K562 (cell line): ENCODE measurements around the gene PRPF8. TPM values are rescaled to one million over a fixed set of nuclear protein-coding genes. Genes with fewer than 3 reads are reported as not detected.

Experiments used
- ATAC-seq: fragments of 200-7000 bp; cut with Tn5 transposase; 3 replicates; pipeline ENCODE4 v1.9.1; 2020; ENCODE audit warnings: moderate library complexity
- BruUV-seq: library from RNA; stranded (reverse); fragments of 400-500 nt; replicated peaks from 2 replicates; lab custom pipeline; 2021; lab: Mats Ljungman, UMichigan
- CTCF ChIA-PET: fragments of 300-600 bp; formaldehyde crosslinking; extraction: SDS; loops from one replicate; lab custom pipeline; 2021; ENCODE audit warnings: low intra/inter-chr PET ratio; lab: Yijun Ruan, JAX
- POLR2A ChIA-PET: fragments of 300-600, 350-650 bp; sonication (Branson Sonifier 250); formaldehyde crosslinking; extraction: SDS; loops from one replicate; lab custom pipeline; 2021; ENCODE audit warnings: antibody characterized with exemption, inconsistent platforms; lab: Yijun Ruan, JAX
- DNase-seq, 4 experiments: peaks; one replicate each; pipeline versions ENCODE4 v3.0.0 to v3.0.0-alpha.2; 2011 to 2018; ENCODE audit warnings: low spot score in 3 of 4, mixed read lengths in 3 of 4; ENCODE audit errors: extremely low read depth in 1 of 4
- FAIRE-seq: peaks from 2 replicates; lab custom pipeline; 2011; peaks lifted over from hg19 to GRCh38; lab: Jason Lieb, UNC
- H2AFZ ChIP-seq: 2 replicates; pipeline ENCODE4 v1.6.0; 2011; ENCODE audit warnings: low read depth, low read length, control low read depth, inconsistent platforms
- H3K27ac ChIP-seq: fragments of 200-600 bp; 3 replicates; pipeline ENCODE4 v1.8.0; 2011; ENCODE audit warnings: low read depth, mild to moderate bottlenecking, control low read depth, inconsistent platforms, low read length, moderate library complexity, mixed read lengths; ENCODE audit errors: extremely low read depth
- H3K27me3 ChIP-seq, 2 experiments: fragments of 300-600 bp in 1 of 2; 2 replicates in 1 of 2; 3 replicates in 1 of 2; pipeline versions ENCODE4 v1.6.0 to v1.8.0; 2011; ENCODE audit warnings: inconsistent platforms in 2 of 2, low read length in 2 of 2, mild to moderate bottlenecking in 1 of 2, mixed read lengths in 1 of 2, moderate library complexity in 1 of 2; ENCODE audit not compliant: control insufficient read depth in 2 of 2, insufficient read depth in 2 of 2
- H3K36me3 ChIP-seq: fragments of 300-600 bp; 3 replicates; pipeline ENCODE4 v1.8.0; 2011; ENCODE audit warnings: mild to moderate bottlenecking, low read length, inconsistent platforms; ENCODE audit not compliant: control insufficient read depth, insufficient read depth
- H3K4me1 ChIP-seq, 2 experiments: fragments of 200-600 bp in 1 of 2; replicated peaks in 1 of 2; 2 replicates in 1 of 2; 3 replicates in 1 of 2; pipeline versions ENCODE4 v1.5.1 to v1.8.0; 2011; ENCODE audit warnings: inconsistent platforms in 2 of 2, low read length in 2 of 2, mild to moderate bottlenecking in 1 of 2, mixed read lengths in 1 of 2, moderate library complexity in 1 of 2; ENCODE audit not compliant: control insufficient read depth in 2 of 2, insufficient read depth in 2 of 2
- H3K4me2 ChIP-seq: 2 replicates; pipeline ENCODE4 v1.6.1; 2011; ENCODE audit warnings: low read length, control low read depth, inconsistent platforms, mixed read lengths; ENCODE audit not compliant: insufficient read depth
- H3K4me3 ChIP-seq: fragments of 200-600 bp; sonication (generic), shearing (Covaris generic); 2 replicates; pipeline ENCODE4 v1.5.1; 2016; ENCODE audit warnings: control low read depth, inconsistent platforms
- H3K79me2 ChIP-seq: fragments of 200-600 bp; 3 replicates; pipeline ENCODE4 v1.8.0; 2011; ENCODE audit warnings: low read length, inconsistent platforms; ENCODE audit not compliant: control insufficient read depth, insufficient read depth
- H3K9ac ChIP-seq, 2 experiments: 2 replicates each; pipeline versions ENCODE4 v1.6.0 to v1.6.1; 2011; ENCODE audit warnings: low read depth in 2 of 2, low read length in 2 of 2, control low read depth in 1 of 2, inconsistent platforms in 1 of 2, mild to moderate bottlenecking in 1 of 2, mixed read lengths in 1 of 2; ENCODE audit not compliant: insufficient read depth in 1 of 2
- H3K9me1 ChIP-seq: one replicate; pipeline ENCODE4 v1.6.0; 2011; ENCODE audit warnings: inconsistent platforms, mild to moderate bottlenecking, low read length, moderate library complexity; ENCODE audit not compliant: control insufficient read depth, insufficient read depth
- H3K9me3 ChIP-seq: replicated peaks from 2 replicates; pipeline ENCODE4 v1.5.1; 2011; ENCODE audit warnings: low read depth, low read length, inconsistent platforms; ENCODE audit not compliant: control insufficient read depth, insufficient read depth
- H4K20me1 ChIP-seq: replicated peaks from 2 replicates; pipeline ENCODE4 v1.6.1; 2011; ENCODE audit warnings: low read length, inconsistent platforms, mixed read lengths; ENCODE audit not compliant: control insufficient read depth, insufficient read depth
- CBFA2T2 ChIP-seq: fragments of 450-650 bp; conservative IDR thresholded peaks from 2 replicates; pipeline ENCODE4 v1.6.1; 2017; ENCODE audit warnings: mild to moderate bottlenecking
- MCM5 ChIP-seq: fragments of 450-650 bp; IDR thresholded peaks from 2 replicates; pipeline ENCODE4 v1.6.1; 2016; ENCODE audit warnings: low read depth
- SNIP1 ChIP-seq: fragments of 450-650 bp; IDR thresholded peaks from 2 replicates; pipeline ENCODE4 v1.7.1; 2017; ENCODE audit warnings: low read depth, mild to moderate bottlenecking
- TEAD2 ChIP-seq: fragments of 450-650 bp; IDR thresholded peaks from 2 replicates; pipeline ENCODE4 v1.6.1; 2016; ENCODE audit warnings: missing genetic modification characterization, control low read depth, missing compliant biosample characterization
- ZBTB8A ChIP-seq: fragments of 450-650 bp; IDR thresholded peaks from 2 replicates; pipeline ENCODE4 v1.6.1; 2018; ENCODE audit warnings: mild to moderate bottlenecking, moderate library complexity; ENCODE audit not compliant: partially characterized antibody
- WGBS: fragments of 100-300 bp; shearing (Covaris generic); methylation state at CpG from one replicate; pipeline ENCODE4 v1.1.6; 2016; ENCODE audit warnings: low coverage, mixed read lengths; ENCODE audit not compliant: insufficient coverage; ENCODE audit errors: missing lambda C conversion rate; 5-methylcytosine and 5-hydroxymethylcytosine counted together
- in situ Hi-C: fragments of 300-500 bp; cut with MboI; formaldehyde crosslinking; loops from 4 replicates; pipeline ENCODE4 v1.15.0; 2018; ENCODE audit warnings: inconsistent platforms, mixed read lengths
- intact Hi-C: fragments of 100-400 bp; cut with micrococcal nuclease; formaldehyde crosslinking; loops from 2 replicates; pipeline ENCODE4 v1.14.2; 2022
- polyA plus RNA-seq, 8 experiments: library from polyadenylated mRNA; depleted of rRNA in 4 of 8; stranded (reverse) in 5 of 8; unstranded in 3 of 8; fragments of >200 nt; fragmentation: Nextera tagmentation in 2 of 8; fragmentation: Illumina TruSeq in 1 of 8; extraction: Ambion mirVana in 2 of 8; extraction: Trizol in 1 of 8; gene quantifications; 2 replicates each; pipeline versions ENCODE4 v1.2.1 to v1.2.3, GENCODE V29; 2011 to 2014; ENCODE audit warnings: inconsistent platforms in 1 of 8, missing spikeins in 1 of 8
- total RNA-seq, 7 experiments: library from RNA; depleted of rRNA in 6 of 7; stranded (reverse); fragments of >200 nt in 6 of 7; fragmentation: Illumina TruSeq in 2 of 7; extraction: Trizol in 2 of 7; gene quantifications; 2 replicates each; pipeline versions ENCODE4 v1.2.1 to v1.2.3, GENCODE V29; 2011 to 2021; ENCODE audit warnings: low replicate concordance in 1 of 7
- TF ChIP-seq, protein P1 (sequence below), 2 experiments: IDR thresholded peaks in 1 of 2; conservative IDR thresholded peaks in 1 of 2; 2 replicates each; pipeline ENCODE4 v1.6.1; 2016; ENCODE audit warnings: low read depth in 2 of 2, mild to moderate bottlenecking in 1 of 2, missing compliant biosample characterization in 1 of 2, missing genetic modification characterization in 1 of 2, moderate library complexity in 1 of 2
- TF ChIP-seq, protein P2 (sequence below): fragments of 450-650 bp; IDR thresholded peaks from 2 replicates; pipeline ENCODE4 v1.6.1; 2016; ENCODE audit warnings: low read depth, mild to moderate bottlenecking, moderate library complexity

PRPF8 gene
- total and polyA plus RNA-seq, 9 of the 15 experiments (the other 6 are each of a cell fraction or from before 2014, with no cell fraction given): 64.3 to 294 (median 85.9) TPM

DNA sequence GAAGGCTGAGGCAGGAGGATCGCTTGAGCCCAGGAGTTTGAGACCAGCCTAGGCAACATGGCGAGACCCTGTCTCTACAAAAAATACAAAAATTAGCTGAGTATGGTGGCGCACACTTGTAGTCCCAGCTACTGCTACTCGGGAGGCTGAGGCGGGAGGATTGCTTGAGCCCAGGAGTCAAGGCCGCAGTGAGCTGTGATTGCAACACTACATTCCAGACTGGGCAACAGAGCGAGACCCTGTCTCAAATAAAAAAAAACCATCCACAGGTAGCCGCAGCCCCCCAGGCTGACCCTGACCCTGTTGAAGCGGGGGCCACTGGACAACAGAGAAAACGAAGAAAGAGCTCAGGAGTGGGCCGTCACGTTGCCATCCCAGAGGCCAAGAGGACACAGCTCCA, 60.0 kb downstream of the PRPF8 start (continued):
- TF ChIP-seq, protein P1, sequence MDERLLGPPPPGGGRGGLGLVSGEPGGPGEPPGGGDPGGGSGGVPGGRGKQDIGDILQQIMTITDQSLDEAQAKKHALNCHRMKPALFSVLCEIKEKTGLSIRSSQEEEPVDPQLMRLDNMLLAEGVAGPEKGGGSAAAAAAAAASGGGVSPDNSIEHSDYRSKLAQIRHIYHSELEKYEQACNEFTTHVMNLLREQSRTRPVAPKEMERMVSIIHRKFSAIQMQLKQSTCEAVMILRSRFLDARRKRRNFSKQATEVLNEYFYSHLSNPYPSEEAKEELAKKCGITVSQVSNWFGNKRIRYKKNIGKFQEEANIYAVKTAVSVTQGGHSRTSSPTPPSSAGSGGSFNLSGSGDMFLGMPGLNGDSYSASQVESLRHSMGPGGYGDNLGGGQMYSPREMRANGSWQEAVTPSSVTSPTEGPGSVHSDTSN (CRISPR knock-in tag; IDR thresholded peaks at IDR 0.05; ENCODE audit: low read depth): no peak
- TF ChIP-seq, protein P1 (tag; conservative IDR thresholded peaks at IDR 0.05; ENCODE audit: low read depth): no peak
- no peak for TF ChIP-seq MCM5

DNA sequence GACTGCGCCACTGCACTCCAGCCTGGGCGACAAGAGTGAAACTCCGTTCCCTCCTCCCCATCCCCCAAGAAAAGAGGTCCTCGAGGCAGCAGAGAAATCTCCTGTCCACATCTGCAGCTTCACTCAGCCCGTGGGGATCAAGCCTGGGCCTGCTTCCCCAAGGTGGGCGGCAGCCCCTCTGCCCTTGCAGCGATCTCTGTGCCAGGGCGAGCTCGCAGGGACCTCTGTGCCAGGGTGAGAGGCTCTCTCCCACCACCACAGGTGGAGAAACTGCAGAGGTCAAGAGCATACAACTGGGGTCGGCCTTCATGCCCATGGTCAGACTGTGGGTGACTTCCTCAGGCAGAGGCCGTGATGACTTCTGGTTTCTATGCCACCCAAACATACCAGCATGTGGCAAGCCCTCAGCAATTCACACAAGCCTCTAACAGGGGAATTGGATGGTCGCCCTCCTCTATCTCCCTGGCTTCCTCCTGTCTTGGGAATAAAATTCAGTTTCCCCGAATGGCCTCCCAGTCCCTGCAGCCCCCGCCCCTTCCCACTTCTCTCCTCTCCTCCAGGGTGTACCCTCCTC, 61.5 kb downstream of the PRPF8 start:
- TF ChIP-seq ZBTB8A (no peak), SNIP1 (no peak), CBFA2T2 (no peak), TEAD2 (tag) (no peak)
- TF ChIP-seq, protein P2, sequence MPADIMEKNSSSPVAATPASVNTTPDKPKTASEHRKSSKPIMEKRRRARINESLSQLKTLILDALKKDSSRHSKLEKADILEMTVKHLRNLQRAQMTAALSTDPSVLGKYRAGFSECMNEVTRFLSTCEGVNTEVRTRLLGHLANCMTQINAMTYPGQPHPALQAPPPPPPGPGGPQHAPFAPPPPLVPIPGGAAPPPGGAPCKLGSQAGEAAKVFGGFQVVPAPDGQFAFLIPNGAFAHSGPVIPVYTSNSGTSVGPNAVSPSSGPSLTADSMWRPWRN: no peak
- ChIA-PET CTCF (no interaction called here), POLR2A (interaction anchor here (0.6 kb wide), 1 partner anchor 12 kb away, joined by 3 read pairs; no protein-coding TSS in a partner anchor)
- Histone ChIP-seq H3K4me1 (peaks cover 12 to 33% of the 10 kb centered on the region in 2 experiments), H4K20me1 (peaks cover 8% of the 10 kb centered on the region; the same call in 1 of the 2 replicates), H2AFZ (no peak overlapping the region), H3K4me3 (no peak overlapping the region), H3K4me2 (no peak overlapping the region), H3K27ac (no peak overlapping the region), H3K9me3 (no peaks in the 10 kb centered on the region), H3K9me1 (no peaks in the 10 kb centered on the region), H3K36me3 (no peaks in the 10 kb centered on the region), H3K79me2 (no peaks in the 10 kb centered on the region), H3K27me3 (no peaks in the 10 kb centered on the region), H3K9ac (peak overlapping the region in 1 of 2 experiments; percentile 28; a peak in 1 of 4 replicates)
- FAIRE-seq (no peak), DNase-seq (no peak), ATAC-seq (no peak)
- no TSS peak for BruUV-seq
- 77% methylated on average over 12 of the region's 14 CpGs for WGBS
- in situ Hi-C loops: no loop called here
- intact Hi-C loops: no loop called here
